Measurements from ENCODE around the gene RIT2.

Gene RIT2

DNA sequence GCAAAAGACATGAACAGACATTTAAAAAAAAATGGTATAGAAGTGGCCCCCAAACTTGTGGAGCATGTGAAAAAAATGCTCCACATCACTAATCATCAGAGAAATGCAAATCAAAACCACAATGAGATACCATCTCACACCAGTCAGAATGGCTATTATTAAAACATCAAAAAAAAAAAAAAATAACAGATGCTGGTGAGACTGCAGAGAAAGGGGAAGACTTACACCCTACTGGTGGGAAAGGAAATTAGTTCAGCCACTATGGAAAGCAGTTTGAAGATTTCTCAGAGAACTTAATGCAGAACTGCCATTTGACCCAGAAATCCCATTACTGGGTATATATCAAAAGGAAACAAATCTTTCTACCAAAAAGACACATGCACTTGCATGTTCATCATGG is 164.8 kb downstream of the RIT2 start:
- H3K4me3 ChIP-seq (ENCODE audit: low read length), result no peak overlapping the region
- H3K36me3 ChIP-seq (replicated peaks; ENCODE audit: low read depth, low read length), result no peaks in the 10 kb centered on the region
- no peaks in the 10 kb centered on the region for H4K20me1 ChIP-seq (ENCODE audit: insufficient read depth, low read length)
- TF ChIP-seq, protein P1, sequence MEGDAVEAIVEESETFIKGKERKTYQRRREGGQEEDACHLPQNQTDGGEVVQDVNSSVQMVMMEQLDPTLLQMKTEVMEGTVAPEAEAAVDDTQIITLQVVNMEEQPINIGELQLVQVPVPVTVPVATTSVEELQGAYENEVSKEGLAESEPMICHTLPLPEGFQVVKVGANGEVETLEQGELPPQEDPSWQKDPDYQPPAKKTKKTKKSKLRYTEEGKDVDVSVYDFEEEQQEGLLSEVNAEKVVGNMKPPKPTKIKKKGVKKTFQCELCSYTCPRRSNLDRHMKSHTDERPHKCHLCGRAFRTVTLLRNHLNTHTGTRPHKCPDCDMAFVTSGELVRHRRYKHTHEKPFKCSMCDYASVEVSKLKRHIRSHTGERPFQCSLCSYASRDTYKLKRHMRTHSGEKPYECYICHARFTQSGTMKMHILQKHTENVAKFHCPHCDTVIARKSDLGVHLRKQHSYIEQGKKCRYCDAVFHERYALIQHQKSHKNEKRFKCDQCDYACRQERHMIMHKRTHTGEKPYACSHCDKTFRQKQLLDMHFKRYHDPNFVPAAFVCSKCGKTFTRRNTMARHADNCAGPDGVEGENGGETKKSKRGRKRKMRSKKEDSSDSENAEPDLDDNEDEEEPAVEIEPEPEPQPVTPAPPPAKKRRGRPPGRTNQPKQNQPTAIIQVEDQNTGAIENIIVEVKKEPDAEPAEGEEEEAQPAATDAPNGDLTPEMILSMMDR (IDR thresholded peaks at IDR 0.05; ENCODE audit: low read depth, low read length), result no peak
- TF ChIP-seq EZH2phosphoT487 (IDR thresholded peaks at IDR 0.05; ENCODE audit: low read depth), result no peak
- H3K9me3 ChIP-seq (ENCODE audit: insufficient read depth, low read length), result peaks cover 21% of the 10 kb centered on the region
- H3K9ac ChIP-seq (ENCODE audit: low read length), result no peak overlapping the region
- no peaks in the 10 kb centered on the region for H3K79me2 ChIP-seq (ENCODE audit: low read length)
- no peaks in the 10 kb centered on the region for H3K27me3 ChIP-seq (ENCODE audit: low read depth, low read length)
- H3K4me2 ChIP-seq (ENCODE audit: low read length), result no peak overlapping the region
- no peak overlapping the region for H2AFZ ChIP-seq (ENCODE audit: low read depth, low read length)
- peaks cover 20% of the 10 kb centered on the region for H3K4me1 ChIP-seq (ENCODE audit: low read length)
- H3K27ac ChIP-seq (ENCODE audit: low read length), result no peak overlapping the region

DNA sequence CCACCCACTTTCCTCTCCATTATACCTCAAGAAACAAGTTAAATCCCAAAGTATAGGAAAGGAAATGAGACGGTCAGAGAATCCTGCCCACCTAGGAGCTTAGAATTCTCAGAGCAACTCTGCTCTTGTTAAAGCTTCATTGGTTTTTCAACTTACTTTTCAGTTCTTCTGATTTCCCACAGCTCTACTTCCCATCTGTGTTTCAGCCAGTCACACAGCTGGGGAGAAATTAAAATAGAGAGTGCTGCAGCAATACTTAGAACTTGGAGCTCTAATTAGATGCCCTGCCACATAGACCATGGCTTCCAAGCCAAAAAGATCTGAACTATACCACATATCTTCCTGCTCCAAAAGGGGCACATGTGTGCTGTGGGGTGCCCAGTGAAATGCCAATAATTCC is 166.7 kb downstream of the RIT2 start:
- no peaks in the 10 kb centered on the region for H3K27me3 ChIP-seq (ENCODE audit: low read depth, low read length)
- H3K36me3 ChIP-seq (replicated peaks; ENCODE audit: low read depth, low read length), result no peaks in the 10 kb centered on the region
- no peak overlapping the region for H3K27ac ChIP-seq (ENCODE audit: low read length)
- no peak overlapping the region for H3K9ac ChIP-seq (ENCODE audit: low read length)
- H3K4me2 ChIP-seq (ENCODE audit: low read length), result no peak overlapping the region
- no peak overlapping the region for H2AFZ ChIP-seq (ENCODE audit: low read depth, low read length)
- H4K20me1 ChIP-seq (ENCODE audit: insufficient read depth, low read length), result no peaks in the 10 kb centered on the region
- peaks cover 21% of the 10 kb centered on the region for H3K9me3 ChIP-seq (ENCODE audit: insufficient read depth, low read length)
- H3K4me1 ChIP-seq (ENCODE audit: low read length), result peaks cover 20% of the 10 kb centered on the region
- H3K79me2 ChIP-seq (ENCODE audit: low read length), result no peaks in the 10 kb centered on the region
- no peak for TF ChIP-seq EZH2phosphoT487 (IDR thresholded peaks at IDR 0.05; ENCODE audit: low read depth)
- TF ChIP-seq, protein P1 (IDR thresholded peaks at IDR 0.05; ENCODE audit: low read depth, low read length), result no peak; the same call in 1 of the 2 replicates
- no peak overlapping the region for H3K4me3 ChIP-seq (ENCODE audit: low read length)

DNA sequence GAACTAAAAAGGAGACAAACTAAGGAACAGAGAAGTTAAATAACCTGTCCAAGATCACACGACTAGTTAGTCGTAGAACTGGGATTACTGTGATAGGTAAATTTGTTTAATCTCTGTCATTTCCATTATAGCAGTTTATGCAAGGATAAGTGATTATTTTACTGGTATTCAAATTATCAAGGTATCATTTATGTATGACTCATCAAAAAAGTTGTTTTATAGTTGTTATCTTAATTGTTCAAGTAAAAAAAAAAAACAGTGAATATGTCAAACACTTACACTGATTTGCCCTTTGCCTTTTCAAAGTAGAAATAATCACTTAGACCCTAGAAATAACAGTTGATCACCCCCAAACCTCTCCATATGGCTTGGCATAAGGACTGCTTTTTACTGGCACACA is 173.6 kb downstream of the RIT2 start:
- Histone ChIP-seq H2AFZ (ENCODE audit: low read depth, low read length) (no peak overlapping the region), H3K9ac (ENCODE audit: low read length) (no peak overlapping the region), H3K79me2 (ENCODE audit: low read length) (no peaks in the 10 kb centered on the region), H3K27ac (ENCODE audit: low read length) (no peak overlapping the region), H3K9me3 (ENCODE audit: insufficient read depth, low read length) (no peaks in the 10 kb centered on the region), H4K20me1 (ENCODE audit: insufficient read depth, low read length) (no peaks in the 10 kb centered on the region), H3K27me3 (ENCODE audit: low read depth, low read length) (no peaks in the 10 kb centered on the region), H3K4me1 (ENCODE audit: low read length) (peaks cover 5% of the 10 kb centered on the region), H3K4me3 (ENCODE audit: low read length) (no peak overlapping the region), H3K36me3 (replicated peaks; ENCODE audit: low read depth, low read length) (no peaks in the 10 kb centered on the region), H3K4me2 (ENCODE audit: low read length) (no peak overlapping the region)
- TF ChIP-seq, protein P1 (IDR thresholded peaks at IDR 0.05; ENCODE audit: low read depth, low read length), result no peak
- no peak for TF ChIP-seq EZH2phosphoT487 (IDR thresholded peaks at IDR 0.05; ENCODE audit: low read depth)

- H3K4me1 ChIP-seq (ENCODE audit: low read length), result peaks cover 8% of the 10 kb centered on the region
- H3K9me3 ChIP-seq (ENCODE audit: insufficient read depth, low read length), result no peaks in the 10 kb centered on the region
- TF ChIP-seq, protein P1 (IDR thresholded peaks at IDR 0.05; ENCODE audit: low read depth, low read length), result no peak
- TF ChIP-seq EZH2phosphoT487 (IDR thresholded peaks at IDR 0.05; ENCODE audit: low read depth), result no peak
- H3K4me3 ChIP-seq (ENCODE audit: low read length), result no peak overlapping the region
- no peak overlapping the region for H3K27ac ChIP-seq (ENCODE audit: low read length)
- H3K36me3 ChIP-seq (replicated peaks; ENCODE audit: low read depth, low read length), result no peaks in the 10 kb centered on the region
- H3K9ac ChIP-seq (ENCODE audit: low read length), result no peak overlapping the region
- no peaks in the 10 kb centered on the region for H4K20me1 ChIP-seq (ENCODE audit: insufficient read depth, low read length)
- no peaks in the 10 kb centered on the region for H3K27me3 ChIP-seq (ENCODE audit: low read depth, low read length)
- H3K4me2 ChIP-seq (ENCODE audit: low read length), result no peak overlapping the region
- H3K79me2 ChIP-seq (ENCODE audit: low read length), result no peaks in the 10 kb centered on the region
- no peak overlapping the region for H2AFZ ChIP-seq (ENCODE audit: low read depth, low read length)
Observed at GRCh38 chr18:42941021-42941420, 174.5 kb downstream of the RIT2 start.

Data from OCI-LY3 (cell line).